Measurements from ENCODE around the gene ATG9B. TPM values are rescaled to one million over a fixed set of nuclear protein-coding genes. Genes with fewer than 3 reads are reported as not detected.

ATG9B gene
- total and polyA plus RNA-seq, 5 donors, result 0.18 to 0.43 (median 0.23) TPM; not detected in 2

- H3K27ac ChIP-seq (ENCODE audit: low read length), result peak overlapping the region; percentile 97
- no peak overlapping the region for H3K4me3 ChIP-seq (ENCODE audit: low read length)
Observed at GRCh38 chr7:150979713-150980390, 44.4 kb downstream of the ATG9B start.

DNA sequence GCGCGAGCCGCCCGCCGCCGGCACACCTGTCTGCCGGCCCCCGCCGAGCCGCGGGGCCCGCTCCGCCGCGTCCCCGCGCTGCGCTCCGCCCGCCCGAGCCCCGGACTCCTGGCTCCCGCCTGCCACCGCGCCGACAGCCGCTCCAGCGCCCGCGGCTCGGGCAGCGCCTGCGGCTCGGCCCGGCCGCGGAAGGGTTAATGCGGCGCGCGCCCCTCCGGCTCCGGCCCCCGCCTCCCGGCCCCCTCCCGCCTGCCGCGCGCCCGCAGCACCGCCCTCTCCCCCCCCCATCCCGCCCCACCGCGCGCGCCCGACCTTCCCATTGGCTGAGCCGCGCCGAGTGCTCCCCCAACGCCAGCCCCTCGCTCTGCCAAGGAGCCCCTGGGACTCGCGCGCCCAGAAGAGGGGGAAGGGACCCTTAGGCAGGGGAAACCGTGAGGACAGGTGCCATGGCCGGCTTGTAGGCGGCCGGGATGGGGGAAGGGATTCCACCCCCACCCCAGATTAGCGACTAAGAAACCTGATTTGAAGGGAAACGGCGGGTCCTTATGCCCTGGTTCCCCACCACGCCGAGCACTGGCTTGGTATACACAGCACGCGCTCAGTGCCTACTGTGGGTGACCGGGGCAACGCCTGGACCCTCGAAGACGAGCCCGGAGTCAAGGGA is 46.0 kb downstream of the ATG9B start, which contains the start of gene KCNH2:
Gene KCNH2 (minus strand): TSS at position 196 of the 664 bp plus-strand sequence. CDS start 408 bp downstream, outside the sequence.
- Histone ChIP-seq H3K4me3 (ENCODE audit: low read length) (peak within 1 kb of the TSS; percentile 76), H3K27ac (ENCODE audit: low read length) (peak within 1 kb of the TSS; percentile 97), H3K27me3 (ENCODE audit: control insufficient read depth, insufficient read depth) (no peaks in the 10 kb centered on the region), H3K4me1 (ENCODE audit: control insufficient read depth, insufficient read depth, low read length) (peaks cover 2% of the 10 kb centered on the region), H3K9me3 (ENCODE audit: control insufficient read depth, low read length) (no peaks in the 10 kb centered on the region)
- intact Hi-C loops (cut with DNase I), result no loop called here
- 1% methylated on average over 81 of the region's 81 CpGs for WGBS
- ATAC-seq (peak; percentile 39 to 48), DNase-seq (peak; percentile 64 to 90 (median 87))

More at GRCh38 chr7:150979713-150980390, 44.4 kb downstream of the ATG9B start:
- no peaks in the 10 kb centered on the region for H3K27me3 ChIP-seq (ENCODE audit: control insufficient read depth, insufficient read depth)
- 41% methylated on average over 7 of the region's 7 CpGs for WGBS
- DNase-seq (peak; percentile 21 to 79 (median 57)), ATAC-seq (peak in 1 of 2 donors; percentile 3)
- H3K9me3 ChIP-seq (ENCODE audit: control insufficient read depth, low read length), result no peaks in the 10 kb centered on the region
- H3K4me1 ChIP-seq (ENCODE audit: control insufficient read depth, insufficient read depth, low read length), result peaks cover 2% of the 10 kb centered on the region
- intact Hi-C loops (cut with DNase I), result loop anchor here in 3 of 4 donors (5.0 to 10.0 kb wide), 2 partner anchors 203 to 205 kb away; no protein-coding TSS in a partner anchor

GRCh38 chr7:150977382-150978125 is 46.7 kb downstream of the ATG9B start:
- intact Hi-C loops (cut with DNase I), result no loop called here
- H3K4me1 ChIP-seq (ENCODE audit: control insufficient read depth, insufficient read depth, low read length), result peaks cover 2% of the 10 kb centered on the region
- H3K4me3 ChIP-seq (ENCODE audit: low read length), result peak overlapping the region; percentile 76
- ATAC-seq (peak in 1 of 2 donors; percentile 1), DNase-seq (peak in 2 of 3 donors; percentile 71 to 83)
- no peaks in the 10 kb centered on the region for H3K9me3 ChIP-seq (ENCODE audit: control insufficient read depth, low read length)
- WGBS, result 3% methylated on average over 62 of the region's 62 CpGs
- H3K27ac ChIP-seq (ENCODE audit: low read length), result peak overlapping the region; percentile 94
- H3K27me3 ChIP-seq (ENCODE audit: control insufficient read depth, insufficient read depth), result no peaks in the 10 kb centered on the region

GRCh38 chr7:150976529-150977381 is 47.5 kb downstream of the ATG9B start:
- intact Hi-C loops (cut with DNase I), result no loop called here
- ATAC-seq, result peak; percentile 65 to 69

DNA sequence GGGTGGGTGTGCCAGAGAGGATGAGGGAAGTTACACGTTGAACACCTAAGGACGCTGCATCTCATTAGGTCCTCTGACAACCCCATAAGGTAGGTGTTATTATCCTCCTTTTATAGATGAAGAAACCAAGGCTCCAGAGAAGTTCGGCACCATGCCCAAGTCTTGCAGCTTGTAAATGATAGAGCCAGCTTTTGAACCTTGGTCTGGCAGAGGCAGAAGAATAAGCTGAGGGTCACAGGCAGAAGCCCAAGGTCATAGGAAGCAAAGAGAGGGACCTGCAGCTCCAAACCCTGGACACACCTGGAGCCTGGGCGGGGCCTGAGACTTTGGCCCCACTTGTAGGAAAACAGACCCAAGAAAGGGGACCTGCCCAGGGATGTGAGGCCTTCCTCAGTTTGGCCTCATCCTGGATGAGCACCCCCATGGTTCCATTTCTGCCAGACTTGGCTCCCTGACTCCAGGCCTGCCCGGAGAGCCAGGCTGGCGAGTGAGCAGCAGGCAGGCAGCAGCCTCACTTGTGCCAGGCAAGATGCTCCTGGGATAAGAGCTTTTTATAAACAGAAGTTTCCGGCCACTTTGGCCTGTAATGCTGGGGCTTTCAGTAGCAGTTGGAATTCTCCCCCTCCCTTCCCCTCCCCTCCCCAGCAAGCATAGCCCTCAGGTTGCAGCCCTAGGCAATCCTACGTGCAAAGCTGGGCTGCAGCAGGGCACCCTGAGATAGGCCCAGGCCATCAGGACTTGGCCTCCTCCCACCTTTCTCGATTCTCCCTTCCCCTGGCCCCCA is 48.6 kb downstream of the ATG9B start:
- intact Hi-C loops (cut with DNase I), result no loop called here
- no peaks in the 10 kb centered on the region for H3K27me3 ChIP-seq (ENCODE audit: control insufficient read depth, insufficient read depth)

More at GRCh38 chr7:150976529-150977381, 47.5 kb downstream of the ATG9B start:
- Histone ChIP-seq H3K27me3 (ENCODE audit: control insufficient read depth, insufficient read depth) (no peaks in the 10 kb centered on the region), H3K9me3 (ENCODE audit: control insufficient read depth, low read length) (no peaks in the 10 kb centered on the region), H3K27ac (ENCODE audit: low read length) (peak overlapping the region; percentile 94), H3K4me3 (ENCODE audit: low read length) (peak overlapping the region; percentile 76), H3K4me1 (ENCODE audit: control insufficient read depth, insufficient read depth, low read length) (peaks cover 1% of the 10 kb centered on the region)
- 33% methylated on average over 13 of the region's 13 CpGs for WGBS
- peak; percentile 60 to 86 (median 77) for DNase-seq

GRCh38 chr7:150974468-150975391 is 49.6 kb downstream of the ATG9B start:
- WGBS, result 4% methylated on average over 88 of the region's 89 CpGs
- H3K4me1 ChIP-seq (ENCODE audit: control insufficient read depth, insufficient read depth, low read length), result peaks cover 4% of the 10 kb centered on the region
- H3K4me3 ChIP-seq (ENCODE audit: low read length), result peak overlapping the region; percentile 11
- no peaks in the 10 kb centered on the region for H3K9me3 ChIP-seq (ENCODE audit: control insufficient read depth, low read length)
- intact Hi-C loops (cut with DNase I), result no loop called here
- peak; percentile 59 to 87 (median 86) for DNase-seq
- no peaks in the 10 kb centered on the region for H3K27me3 ChIP-seq (ENCODE audit: control insufficient read depth, insufficient read depth)
- no peak for ATAC-seq
- H3K27ac ChIP-seq (ENCODE audit: low read length), result peak overlapping the region; percentile 88

More for the DNA sequence above, 48.6 kb downstream of the ATG9B start:
- ATAC-seq (no peak), DNase-seq (peak in 2 of 3 donors; percentile 31 to 35)
- Histone ChIP-seq H3K4me3 (ENCODE audit: low read length) (no peak overlapping the region), H3K9me3 (ENCODE audit: control insufficient read depth, low read length) (no peaks in the 10 kb centered on the region), H3K27ac (ENCODE audit: low read length) (peak overlapping the region; percentile 88), H3K4me1 (ENCODE audit: control insufficient read depth, insufficient read depth, low read length) (peaks cover 4% of the 10 kb centered on the region)
- 63% methylated on average over 9 of the region's 9 CpGs for WGBS

- intact Hi-C loops (cut with DNase I), result no loop called here
- H3K4me1 ChIP-seq (ENCODE audit: control insufficient read depth, insufficient read depth, low read length), result peaks cover 7% of the 10 kb centered on the region
Observed at GRCh38 chr7:150973571-150974451, 50.5 kb downstream of the ATG9B start.

DNA sequence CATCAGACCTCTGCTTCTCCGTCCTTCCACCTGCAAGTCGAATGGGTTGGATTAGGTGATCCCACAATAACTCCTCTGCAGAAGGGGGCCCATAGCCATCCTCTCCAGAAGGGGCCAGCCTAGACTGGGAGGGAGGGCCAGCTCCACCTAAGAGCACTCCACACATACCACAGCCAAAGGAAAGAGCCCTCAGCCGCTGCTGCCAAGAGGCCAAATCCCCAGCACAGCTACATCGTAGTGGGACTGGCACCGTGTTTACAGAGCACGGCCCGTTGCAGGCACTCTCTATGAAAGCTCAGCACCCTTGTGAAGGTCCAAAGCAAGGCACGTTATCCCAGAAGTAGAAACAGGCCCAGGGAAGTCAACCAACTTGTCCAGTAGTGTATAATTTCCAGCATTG is 51.6 kb downstream of the ATG9B start:
- H3K9me3 ChIP-seq (ENCODE audit: control insufficient read depth, low read length), result no peaks in the 10 kb centered on the region
- ATAC-seq (no peak), DNase-seq (peak in 2 of 3 donors; percentile 37 to 47)
- H3K27me3 ChIP-seq (ENCODE audit: control insufficient read depth, insufficient read depth), result no peaks in the 10 kb centered on the region
- WGBS, result 56% methylated on average over 8 of the region's 8 CpGs
- intact Hi-C loops (cut with DNase I), result no loop called here
- no peak overlapping the region for H3K4me3 ChIP-seq (ENCODE audit: low read length)
- H3K27ac ChIP-seq (ENCODE audit: low read length), result peak overlapping the region; percentile 53
- H3K4me1 ChIP-seq (ENCODE audit: control insufficient read depth, insufficient read depth, low read length), result peaks cover 7% of the 10 kb centered on the region

More at GRCh38 chr7:150973571-150974451, 50.5 kb downstream of the ATG9B start:
- Histone ChIP-seq H3K27me3 (ENCODE audit: control insufficient read depth, insufficient read depth) (no peaks in the 10 kb centered on the region), H3K4me3 (ENCODE audit: low read length) (no peak overlapping the region), H3K27ac (ENCODE audit: low read length) (peak overlapping the region; percentile 14), H3K9me3 (ENCODE audit: control insufficient read depth, low read length) (no peaks in the 10 kb centered on the region)
- no peak for ATAC-seq
- DNase-seq, result peak in 2 of 3 donors; percentile 47 to 61
- 56% methylated on average over 27 of the region's 27 CpGs for WGBS

All from right cardiac atrium (tissue), 5 donors.